ENCODE measurements around the gene KMT2B.
A peak's percentile ranks its signal among the peaks of the same experiment; 100 is the strongest.

KMT2B gene, protein sequence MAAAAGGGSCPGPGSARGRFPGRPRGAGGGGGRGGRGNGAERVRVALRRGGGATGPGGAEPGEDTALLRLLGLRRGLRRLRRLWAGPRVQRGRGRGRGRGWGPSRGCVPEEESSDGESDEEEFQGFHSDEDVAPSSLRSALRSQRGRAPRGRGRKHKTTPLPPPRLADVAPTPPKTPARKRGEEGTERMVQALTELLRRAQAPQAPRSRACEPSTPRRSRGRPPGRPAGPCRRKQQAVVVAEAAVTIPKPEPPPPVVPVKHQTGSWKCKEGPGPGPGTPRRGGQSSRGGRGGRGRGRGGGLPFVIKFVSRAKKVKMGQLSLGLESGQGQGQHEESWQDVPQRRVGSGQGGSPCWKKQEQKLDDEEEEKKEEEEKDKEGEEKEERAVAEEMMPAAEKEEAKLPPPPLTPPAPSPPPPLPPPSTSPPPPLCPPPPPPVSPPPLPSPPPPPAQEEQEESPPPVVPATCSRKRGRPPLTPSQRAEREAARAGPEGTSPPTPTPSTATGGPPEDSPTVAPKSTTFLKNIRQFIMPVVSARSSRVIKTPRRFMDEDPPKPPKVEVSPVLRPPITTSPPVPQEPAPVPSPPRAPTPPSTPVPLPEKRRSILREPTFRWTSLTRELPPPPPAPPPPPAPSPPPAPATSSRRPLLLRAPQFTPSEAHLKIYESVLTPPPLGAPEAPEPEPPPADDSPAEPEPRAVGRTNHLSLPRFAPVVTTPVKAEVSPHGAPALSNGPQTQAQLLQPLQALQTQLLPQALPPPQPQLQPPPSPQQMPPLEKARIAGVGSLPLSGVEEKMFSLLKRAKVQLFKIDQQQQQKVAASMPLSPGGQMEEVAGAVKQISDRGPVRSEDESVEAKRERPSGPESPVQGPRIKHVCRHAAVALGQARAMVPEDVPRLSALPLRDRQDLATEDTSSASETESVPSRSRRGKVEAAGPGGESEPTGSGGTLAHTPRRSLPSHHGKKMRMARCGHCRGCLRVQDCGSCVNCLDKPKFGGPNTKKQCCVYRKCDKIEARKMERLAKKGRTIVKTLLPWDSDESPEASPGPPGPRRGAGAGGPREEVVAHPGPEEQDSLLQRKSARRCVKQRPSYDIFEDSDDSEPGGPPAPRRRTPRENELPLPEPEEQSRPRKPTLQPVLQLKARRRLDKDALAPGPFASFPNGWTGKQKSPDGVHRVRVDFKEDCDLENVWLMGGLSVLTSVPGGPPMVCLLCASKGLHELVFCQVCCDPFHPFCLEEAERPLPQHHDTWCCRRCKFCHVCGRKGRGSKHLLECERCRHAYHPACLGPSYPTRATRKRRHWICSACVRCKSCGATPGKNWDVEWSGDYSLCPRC (N-terminal part only)

DNA sequence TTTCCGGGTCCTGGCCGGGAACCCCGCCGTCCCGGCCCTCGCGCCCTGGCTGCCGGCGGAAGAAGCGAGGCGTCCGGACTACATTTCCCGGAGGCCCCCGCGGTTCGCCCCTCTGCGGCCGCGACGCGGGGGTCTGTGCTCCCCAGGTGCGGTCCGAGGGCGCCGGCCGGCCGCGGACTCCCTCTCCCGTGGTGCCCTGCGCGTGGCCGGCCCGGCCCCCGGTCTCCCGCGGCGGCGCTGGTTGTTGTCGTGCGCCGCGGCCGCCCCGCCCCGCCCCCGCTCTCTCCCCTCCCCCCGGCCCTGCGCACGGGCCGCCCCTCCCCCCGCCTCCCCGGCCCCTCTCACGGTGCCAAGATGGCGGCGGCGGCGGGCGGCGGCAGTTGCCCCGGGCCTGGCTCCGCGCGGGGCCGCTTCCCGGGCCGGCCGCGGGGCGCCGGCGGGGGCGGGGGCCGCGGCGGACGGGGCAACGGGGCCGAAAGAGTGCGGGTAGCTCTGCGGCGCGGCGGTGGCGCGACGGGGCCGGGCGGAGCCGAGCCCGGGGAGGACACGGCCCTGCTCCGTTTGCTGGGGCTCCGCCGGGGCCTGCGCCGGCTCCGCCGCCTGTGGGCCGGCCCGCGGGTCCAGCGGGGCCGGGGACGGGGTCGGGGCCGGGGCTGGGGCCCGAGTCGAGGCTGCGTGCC is at the start of gene KMT2B:
Gene KMT2B (plus strand): TSS at position 339 of the 680 bp plus-strand sequence. CDS start 16 bp downstream, at position 355.
- Histone ChIP-seq H3K27ac (ENCODE audit: low read length) (peak within 1 kb of the TSS; percentile 69), H3K36me3 (replicated peaks; ENCODE audit: low read depth, low read length) (peaks cover 19% of the 10 kb centered on the region), H4K20me1 (ENCODE audit: insufficient read depth, low read length) (peaks cover 14% of the 10 kb centered on the region), H3K4me1 (ENCODE audit: low read length) (peaks cover 46% of the 10 kb centered on the region), H3K79me2 (ENCODE audit: low read length) (peaks cover 39% of the 10 kb centered on the region), H3K9me3 (ENCODE audit: insufficient read depth, low read length) (no peaks in the 10 kb centered on the region), H2AFZ (ENCODE audit: low read depth, low read length) (peak within 1 kb of the TSS; percentile 63), H3K4me3 (ENCODE audit: low read length) (peak within 1 kb of the TSS; percentile 99), H3K4me2 (ENCODE audit: low read length) (peak within 1 kb of the TSS; percentile 96), H3K9ac (ENCODE audit: low read length) (peak within 1 kb of the TSS; percentile 86), H3K27me3 (ENCODE audit: low read depth, low read length) (no peaks in the 10 kb centered on the region)
- no peak for TF ChIP-seq EZH2phosphoT487 (IDR thresholded peaks at IDR 0.05; ENCODE audit: low read depth)
- TF ChIP-seq, protein P1, sequence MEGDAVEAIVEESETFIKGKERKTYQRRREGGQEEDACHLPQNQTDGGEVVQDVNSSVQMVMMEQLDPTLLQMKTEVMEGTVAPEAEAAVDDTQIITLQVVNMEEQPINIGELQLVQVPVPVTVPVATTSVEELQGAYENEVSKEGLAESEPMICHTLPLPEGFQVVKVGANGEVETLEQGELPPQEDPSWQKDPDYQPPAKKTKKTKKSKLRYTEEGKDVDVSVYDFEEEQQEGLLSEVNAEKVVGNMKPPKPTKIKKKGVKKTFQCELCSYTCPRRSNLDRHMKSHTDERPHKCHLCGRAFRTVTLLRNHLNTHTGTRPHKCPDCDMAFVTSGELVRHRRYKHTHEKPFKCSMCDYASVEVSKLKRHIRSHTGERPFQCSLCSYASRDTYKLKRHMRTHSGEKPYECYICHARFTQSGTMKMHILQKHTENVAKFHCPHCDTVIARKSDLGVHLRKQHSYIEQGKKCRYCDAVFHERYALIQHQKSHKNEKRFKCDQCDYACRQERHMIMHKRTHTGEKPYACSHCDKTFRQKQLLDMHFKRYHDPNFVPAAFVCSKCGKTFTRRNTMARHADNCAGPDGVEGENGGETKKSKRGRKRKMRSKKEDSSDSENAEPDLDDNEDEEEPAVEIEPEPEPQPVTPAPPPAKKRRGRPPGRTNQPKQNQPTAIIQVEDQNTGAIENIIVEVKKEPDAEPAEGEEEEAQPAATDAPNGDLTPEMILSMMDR (IDR thresholded peaks at IDR 0.05; ENCODE audit: low read depth, low read length), result no peak

DNA sequence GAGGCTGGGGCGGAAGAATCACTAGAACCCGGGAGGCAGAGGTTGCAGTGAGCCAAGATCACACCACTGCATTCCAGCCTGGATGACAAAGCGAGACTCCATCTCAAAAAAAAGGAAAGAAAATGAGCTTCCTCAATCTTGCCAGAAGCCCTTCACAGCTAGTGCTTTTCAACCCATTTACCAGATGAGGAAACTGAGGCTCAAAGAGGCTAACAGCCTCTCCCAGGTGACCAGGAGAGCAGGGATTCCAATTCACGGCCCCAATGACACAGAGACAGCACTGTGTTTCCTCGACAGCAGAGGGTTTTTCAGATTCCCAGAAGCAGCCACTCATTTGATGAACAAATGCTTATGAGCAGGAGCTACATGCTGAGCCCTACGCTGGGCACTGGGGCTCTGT is 48.2 kb upstream of the KMT2B start:
- no peak overlapping the region for H2AFZ ChIP-seq (ENCODE audit: low read depth, low read length)
- H3K4me1 ChIP-seq (ENCODE audit: low read length), result no peaks in the 10 kb centered on the region
- H3K27me3 ChIP-seq (ENCODE audit: low read depth, low read length), result peaks cover 18% of the 10 kb centered on the region
- H3K9ac ChIP-seq (ENCODE audit: low read length), result no peak overlapping the region
- peaks cover 8% of the 10 kb centered on the region for H3K36me3 ChIP-seq (replicated peaks; ENCODE audit: low read depth, low read length)
- H3K79me2 ChIP-seq (ENCODE audit: low read length), result no peaks in the 10 kb centered on the region
- H3K27ac ChIP-seq (ENCODE audit: low read length), result no peak overlapping the region
- H3K4me3 ChIP-seq (ENCODE audit: low read length), result no peak overlapping the region
- no peaks in the 10 kb centered on the region for H4K20me1 ChIP-seq (ENCODE audit: insufficient read depth, low read length)
- TF ChIP-seq, protein P1 (IDR thresholded peaks at IDR 0.05; ENCODE audit: low read depth, low read length), result no peak
- TF ChIP-seq EZH2phosphoT487 (IDR thresholded peaks at IDR 0.05; ENCODE audit: low read depth), result no peak
- no peaks in the 10 kb centered on the region for H3K9me3 ChIP-seq (ENCODE audit: insufficient read depth, low read length)
- no peak overlapping the region for H3K4me2 ChIP-seq (ENCODE audit: low read length)

DNA sequence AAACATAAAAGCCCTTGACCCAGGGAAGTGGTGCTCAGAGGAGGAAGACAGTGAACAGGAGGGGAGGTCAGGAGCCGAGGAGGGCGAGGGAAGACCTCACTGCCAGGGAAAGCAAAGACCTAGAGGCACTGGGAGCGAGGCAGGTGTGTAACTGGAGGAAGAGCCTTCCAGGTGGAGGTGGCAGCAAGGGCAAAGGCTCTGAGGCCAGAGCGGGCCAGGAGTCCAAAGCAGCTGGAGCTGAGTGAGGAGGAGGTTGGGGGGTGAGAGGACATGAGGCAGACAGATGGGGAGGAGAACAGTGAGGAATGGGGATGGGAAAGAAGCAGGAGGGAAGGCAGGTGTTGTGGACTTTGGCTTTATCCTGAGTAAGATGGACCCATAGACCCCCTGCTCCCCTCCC is 47.8 kb upstream of the KMT2B start:
- Histone ChIP-seq H3K27me3 (ENCODE audit: low read depth, low read length) (peaks cover 18% of the 10 kb centered on the region), H3K9ac (ENCODE audit: low read length) (no peak overlapping the region), H3K79me2 (ENCODE audit: low read length) (no peaks in the 10 kb centered on the region), H2AFZ (ENCODE audit: low read depth, low read length) (no peak overlapping the region), H3K4me2 (ENCODE audit: low read length) (no peak overlapping the region), H4K20me1 (ENCODE audit: insufficient read depth, low read length) (no peaks in the 10 kb centered on the region), H3K36me3 (replicated peaks; ENCODE audit: low read depth, low read length) (peaks cover 6% of the 10 kb centered on the region), H3K4me1 (ENCODE audit: low read length) (no peaks in the 10 kb centered on the region), H3K4me3 (ENCODE audit: low read length) (no peak overlapping the region), H3K9me3 (ENCODE audit: insufficient read depth, low read length) (no peaks in the 10 kb centered on the region), H3K27ac (ENCODE audit: low read length) (no peak overlapping the region)
- TF ChIP-seq, protein P1 (IDR thresholded peaks at IDR 0.05; ENCODE audit: low read depth, low read length), result no peak
- no peak for TF ChIP-seq EZH2phosphoT487 (IDR thresholded peaks at IDR 0.05; ENCODE audit: low read depth)

Measured in OCI-LY3 (cell line).